Measurements from ENCODE around the gene PARD6A.

Gene PARD6A

GRCh38 chr16:67660564-67661028, at the start of gene PARD6A:
Gene PARD6A (plus strand): TSS chr16:67660960. CDS start chr16:67661039, 79 bp downstream.
- DNase-seq: peak; percentile 74

DNA sequence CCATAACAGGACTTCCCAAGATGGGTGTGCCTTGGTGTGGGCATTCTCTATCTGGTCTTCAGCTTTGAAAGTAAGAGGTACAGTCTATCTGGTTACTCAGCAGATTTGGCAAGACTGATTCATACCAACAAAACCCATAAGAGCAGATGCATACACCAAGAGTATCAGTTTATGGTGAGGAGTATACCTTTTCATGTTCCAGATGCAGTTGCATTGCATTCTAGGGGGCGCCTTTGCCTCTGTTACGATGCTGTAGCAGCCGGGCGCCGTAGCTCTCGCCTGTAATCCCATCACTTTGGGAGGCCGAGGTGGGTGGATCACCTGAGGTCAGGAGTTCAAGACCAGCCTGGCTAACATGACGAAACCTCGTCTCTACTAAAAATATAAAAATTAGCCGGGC, 47.0 kb upstream of the PARD6A start:
- no peak for DNase-seq

DNA sequence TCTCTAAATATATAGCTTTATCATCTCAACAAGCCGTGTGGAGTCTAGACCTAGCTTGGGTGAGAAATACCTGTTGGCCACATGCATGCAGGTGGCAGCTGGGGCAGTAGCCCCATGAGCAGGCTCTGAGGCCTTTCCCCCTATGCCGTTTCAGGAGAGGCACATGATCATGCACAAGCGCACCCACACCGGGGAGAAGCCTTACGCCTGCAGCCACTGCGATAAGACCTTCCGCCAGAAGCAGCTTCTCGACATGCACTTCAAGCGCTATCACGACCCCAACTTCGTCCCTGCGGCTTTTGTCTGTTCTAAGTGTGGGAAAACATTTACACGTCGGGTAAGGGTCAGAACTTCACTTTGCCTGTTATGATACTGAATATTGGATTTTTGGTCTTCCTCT, 32.5 kb upstream of the PARD6A start:
- no peak for DNase-seq

- no peak for DNase-seq
Observed at GRCh38 chr16:67632415-67633172, 28.2 kb upstream of the PARD6A start.

GRCh38 chr16:67636713-67637112, 24.0 kb upstream of the PARD6A start:
- no peak for DNase-seq

GRCh38 chr16:67637625-67638024, 23.1 kb upstream of the PARD6A start:
- no peak for DNase-seq

GRCh38 chr16:67641779-67642708, 18.7 kb upstream of the PARD6A start:
- no peak for DNase-seq

DNA sequence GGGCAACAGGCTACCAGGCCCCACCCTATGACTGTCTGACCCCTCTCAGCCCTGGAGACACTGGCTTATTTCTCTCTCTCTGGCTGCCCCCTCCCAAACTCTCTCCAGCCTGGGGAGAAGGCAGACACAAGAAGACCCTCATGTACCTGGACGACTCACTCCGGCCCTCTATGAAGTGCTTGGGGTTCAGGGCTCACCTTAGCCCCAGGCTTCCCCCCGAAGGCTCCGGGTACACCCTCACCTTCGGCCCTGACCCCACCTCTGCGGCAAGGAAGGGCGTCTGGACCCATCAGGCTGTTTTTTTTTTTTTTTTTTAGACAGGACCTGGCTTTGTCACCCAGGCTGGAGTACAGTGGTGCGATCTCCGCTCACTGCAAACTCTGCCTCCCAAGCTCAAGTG, 16.7 kb upstream of the PARD6A start:
- no peak for DNase-seq

DNA sequence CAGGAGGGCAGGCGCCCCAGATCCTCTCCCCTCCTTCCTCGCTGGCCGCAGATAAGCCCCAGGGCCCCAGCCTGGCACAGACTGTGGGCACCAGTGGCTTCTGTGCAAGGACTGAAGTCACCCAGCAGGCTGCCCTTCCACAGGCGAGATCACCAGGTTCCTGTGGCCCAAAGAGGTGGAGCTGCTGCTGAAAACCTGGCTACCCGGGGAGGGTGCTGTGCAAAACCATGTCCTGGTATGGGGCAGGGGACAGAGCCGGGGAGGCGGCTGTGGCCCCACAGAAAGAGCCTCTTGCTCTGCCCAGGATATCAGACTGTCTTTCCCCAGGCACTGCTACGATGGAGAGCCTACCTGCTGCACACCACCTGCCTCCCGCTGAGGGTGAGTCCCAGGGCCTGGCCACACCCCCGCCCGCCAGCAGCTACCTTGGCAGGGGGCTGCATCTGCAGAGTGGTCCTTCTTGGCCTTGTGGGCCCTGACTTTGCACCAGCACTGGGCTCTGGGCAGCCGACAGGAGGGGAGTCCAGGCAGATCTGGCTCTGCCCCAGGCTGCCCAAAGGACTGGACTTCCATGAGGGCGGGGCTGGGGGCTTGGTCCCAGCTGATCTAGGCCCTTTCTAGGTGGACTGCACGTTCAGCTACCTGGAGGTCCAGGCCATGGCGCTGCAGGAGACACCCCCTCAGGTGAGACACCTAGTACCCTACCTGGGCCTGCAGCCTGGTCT, 15.2 kb upstream of the PARD6A start:
- no peak for DNase-seq

DNA sequence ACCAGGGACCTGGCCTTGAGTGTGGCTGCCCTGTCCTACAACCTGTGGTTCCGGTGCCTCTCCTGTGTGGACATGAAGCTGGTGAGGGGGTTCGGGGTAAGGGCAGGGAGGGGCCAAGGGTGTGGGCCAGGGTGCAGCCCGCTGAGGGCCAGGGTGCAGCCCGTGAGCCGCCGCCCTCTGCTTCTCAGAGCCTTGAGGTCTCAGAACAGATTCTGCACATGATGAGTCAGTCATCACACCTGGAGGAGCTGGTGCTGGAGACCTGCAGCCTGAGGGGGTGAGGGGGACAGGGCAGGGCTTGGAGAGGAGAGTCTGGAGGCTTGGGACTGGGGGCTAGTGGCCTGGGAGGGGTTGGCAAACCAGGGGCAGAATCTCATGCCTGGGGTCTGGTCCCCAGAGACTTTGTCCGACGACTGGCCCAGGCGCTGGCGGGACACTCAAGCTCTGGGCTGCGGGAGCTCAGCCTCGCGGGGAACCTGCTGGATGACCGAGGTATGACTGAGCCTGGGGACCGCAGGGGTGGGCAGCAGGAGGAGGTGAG, 13.6 kb upstream of the PARD6A start:
- no peak for DNase-seq

GRCh38 chr16:67647681-67648080, 13.1 kb upstream of the PARD6A start:
- no peak for DNase-seq

DNA sequence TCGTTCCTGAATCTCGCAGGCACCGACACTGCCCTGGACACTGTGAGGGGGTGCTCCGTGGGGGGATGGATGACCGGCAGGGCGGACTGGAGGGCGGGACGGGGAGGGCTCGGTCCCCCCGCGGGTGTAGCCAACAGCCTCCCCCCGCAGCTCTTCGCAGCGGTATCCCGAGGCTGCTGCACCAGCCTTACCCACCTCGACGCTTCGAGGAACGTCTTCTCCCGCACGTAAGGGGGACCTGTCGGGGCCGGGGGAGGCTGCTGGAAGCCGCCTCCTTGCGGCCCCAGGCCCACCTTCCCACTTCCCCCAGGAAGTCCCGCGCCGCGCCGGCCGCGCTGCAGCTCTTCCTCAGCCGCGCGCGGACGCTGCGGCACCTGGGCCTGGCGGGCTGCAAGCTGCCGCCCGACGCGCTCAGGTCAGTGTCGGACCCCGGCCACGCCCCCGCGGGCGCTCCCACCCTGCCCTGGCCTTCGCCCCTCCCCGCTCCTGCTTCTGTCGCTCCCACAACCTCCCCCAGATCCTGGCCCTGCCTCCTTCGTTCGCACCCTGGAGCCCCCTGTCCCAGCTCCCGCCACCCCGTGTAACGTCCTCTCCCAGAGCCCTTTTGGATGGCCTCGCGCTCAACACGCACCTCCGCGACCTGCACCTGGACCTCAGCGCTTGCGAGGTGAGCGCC, 12.5 kb upstream of the PARD6A start:
- no peak for DNase-seq

DNA sequence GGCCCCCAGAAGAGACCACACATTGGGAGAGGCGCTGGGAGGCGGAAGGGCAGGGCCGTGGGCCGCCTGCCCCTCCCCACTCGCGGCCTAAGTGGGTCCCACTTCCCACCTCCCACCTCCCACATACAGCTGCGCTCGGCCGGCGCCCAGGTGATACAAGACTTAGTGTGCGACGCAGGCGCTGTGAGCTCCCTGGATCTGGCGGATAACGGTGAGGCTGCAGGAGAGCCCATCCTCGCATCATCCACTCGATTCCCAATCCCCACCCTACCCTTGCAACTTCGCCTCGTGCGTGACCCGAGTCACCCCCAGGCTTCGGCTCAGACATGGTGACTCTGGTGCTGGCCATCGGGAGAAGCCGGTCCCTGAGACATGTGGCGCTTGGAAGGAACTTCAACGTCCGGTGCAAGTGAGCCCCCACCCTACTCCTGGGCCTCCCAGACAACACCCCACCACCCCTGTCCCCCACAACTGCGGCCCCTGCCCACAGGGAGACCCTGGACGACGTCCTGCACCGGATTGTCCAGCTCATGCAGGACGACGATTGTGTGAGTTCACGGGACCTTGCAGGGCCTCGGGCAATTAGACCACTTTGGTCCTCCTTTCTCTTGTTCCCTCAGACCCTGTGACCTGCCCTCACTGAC, 11.9 kb upstream of the PARD6A start:
- no peak for DNase-seq

DNA sequence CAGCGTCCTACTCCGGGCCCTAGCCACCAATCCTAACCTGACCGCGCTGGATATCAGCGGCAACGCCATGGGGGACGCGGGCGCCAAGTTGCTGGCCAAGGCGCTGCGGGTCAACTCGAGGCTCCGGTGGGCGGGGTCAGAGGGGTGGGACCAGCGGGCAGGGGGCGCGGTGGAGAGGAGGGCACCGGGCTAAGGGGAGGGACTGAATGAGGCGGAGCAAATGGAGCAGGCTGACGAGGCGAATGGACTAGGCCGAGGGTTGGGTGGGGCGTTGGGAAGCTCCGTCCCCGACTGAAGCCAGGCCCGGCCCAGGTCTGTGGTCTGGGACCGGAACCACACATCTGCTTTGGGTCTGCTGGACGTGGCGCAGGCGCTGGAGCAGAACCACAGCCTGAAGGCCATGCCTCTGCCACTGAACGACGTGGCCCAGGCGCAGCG, 11.2 kb upstream of the PARD6A start:
- DNase-seq: no peak

GRCh38 chr16:67650023-67650422, 10.7 kb upstream of the PARD6A start:
- no peak for DNase-seq

DNA sequence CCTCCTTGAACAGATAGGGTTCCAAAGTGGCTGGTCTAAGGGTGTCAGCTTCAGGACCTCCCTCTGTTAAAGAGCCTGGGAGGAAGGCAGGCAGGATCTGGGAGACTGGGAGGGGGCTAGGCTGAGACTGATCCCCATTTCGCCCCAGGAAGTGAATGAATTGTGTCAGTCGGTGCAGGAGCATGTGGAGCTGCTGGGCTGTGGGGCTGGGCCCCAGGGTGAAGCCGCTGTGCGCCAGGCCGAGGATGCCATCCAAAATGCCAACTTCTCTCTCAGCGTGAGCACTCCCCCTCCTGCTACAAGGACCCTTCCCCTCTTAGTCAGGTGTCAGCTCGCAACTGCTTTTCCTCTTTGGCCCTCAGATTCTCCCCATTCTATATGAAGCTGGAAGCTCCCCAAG, 9.7 kb upstream of the PARD6A start:
- no peak for DNase-seq

GRCh38 chr16:67651847-67652246, 8.9 kb upstream of the PARD6A start:
- DNase-seq: no peak

DNA sequence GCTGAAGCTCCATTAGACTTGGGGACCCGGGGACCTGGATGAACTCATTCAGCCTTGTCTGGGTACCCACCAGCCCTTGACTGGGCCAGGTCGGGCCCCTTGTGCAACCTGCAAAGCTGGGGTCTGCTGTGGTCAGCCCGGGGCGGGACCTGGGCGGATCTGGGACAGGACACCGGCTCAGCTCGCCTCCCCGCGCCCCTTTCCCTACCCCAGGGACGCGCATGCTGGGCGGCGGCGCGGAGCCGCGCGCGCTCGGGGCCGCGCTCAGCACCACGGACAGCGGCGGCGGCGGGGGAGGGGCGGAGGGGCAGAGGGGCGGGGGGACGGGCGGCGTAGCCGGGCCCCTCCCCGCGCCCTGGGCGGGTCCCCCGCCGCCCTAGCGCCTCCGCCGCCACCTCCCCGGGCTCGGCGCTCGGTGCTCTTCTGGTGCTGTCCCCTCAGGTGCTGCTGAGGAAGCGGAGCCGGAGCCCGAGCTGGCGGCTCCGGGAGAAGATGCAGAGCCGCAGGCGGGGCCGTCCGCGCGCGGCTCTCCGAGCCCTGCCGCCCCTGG, 8.1 kb upstream of the PARD6A start:
- DNase-seq: no peak

DNA sequence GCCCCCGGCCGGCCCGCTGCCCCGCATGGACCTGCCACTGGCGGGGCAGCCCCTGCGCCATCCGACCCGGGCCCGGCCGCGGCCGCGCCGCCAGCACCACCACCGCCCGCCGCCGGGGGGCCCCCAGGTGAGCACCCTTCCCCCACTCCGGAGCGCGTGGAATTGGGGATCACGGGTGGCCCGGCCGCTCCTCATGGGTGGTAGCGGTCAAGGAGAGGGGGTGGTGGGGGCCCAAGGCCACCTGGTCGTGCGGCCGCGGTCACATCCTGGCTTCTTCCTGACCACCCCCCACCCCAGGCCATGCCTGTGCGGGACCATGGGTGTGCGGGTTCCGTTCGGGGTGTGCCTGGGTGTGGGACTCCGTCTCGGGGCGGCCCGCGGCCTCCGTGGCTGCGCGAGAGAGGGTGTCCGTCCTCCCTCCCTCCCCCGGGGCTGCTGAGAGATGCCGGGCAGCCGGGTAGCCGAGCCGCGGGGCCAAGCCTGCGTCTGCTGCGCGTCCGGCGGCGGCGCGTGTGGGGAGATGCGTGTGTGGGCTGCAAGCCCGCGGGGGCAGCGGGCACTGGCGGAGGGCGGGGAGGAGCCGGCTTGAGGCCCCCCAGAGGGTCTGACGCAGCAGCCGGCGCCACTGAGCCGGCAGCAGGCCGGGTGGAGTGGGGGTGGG, 7.5 kb upstream of the PARD6A start:
- no peak for DNase-seq

DNA sequence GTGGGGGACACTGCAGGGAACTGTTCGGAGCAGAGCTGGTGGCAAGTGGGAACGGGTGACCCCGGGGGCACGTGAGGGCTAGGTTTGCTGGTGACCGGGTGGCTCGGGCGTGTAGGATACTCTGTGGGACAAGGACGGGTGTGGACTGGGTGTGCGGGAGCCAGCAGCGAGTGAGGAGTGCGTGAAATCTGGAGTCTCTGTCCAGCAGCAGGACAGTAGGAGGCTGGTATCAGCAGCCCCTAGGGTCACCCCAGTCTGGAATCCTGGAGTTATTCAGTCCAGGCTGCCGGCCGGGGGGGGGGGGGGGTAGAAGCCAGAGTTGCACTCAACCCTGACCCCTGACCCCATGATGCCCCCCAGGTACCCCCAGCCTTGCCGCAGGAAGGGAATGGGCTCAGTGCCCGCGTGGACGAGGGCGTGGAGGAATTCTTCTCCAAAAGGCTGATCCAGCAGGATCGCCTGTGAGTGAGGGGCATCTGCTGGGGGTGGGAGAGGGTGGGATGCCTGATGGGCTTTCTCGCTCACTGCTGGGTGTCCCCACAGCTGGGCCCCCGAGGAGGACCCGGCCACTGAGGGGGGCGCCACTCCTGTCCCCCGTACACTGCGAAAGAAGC, 6.9 kb upstream of the PARD6A start:
- no peak for DNase-seq
